GM21381 (cell line): Measurements from ENCODE around the gene ARHGEF19.

Experiments
- ATAC-seq: cut with Tn5 transposase; IDR thresholded peaks from one replicate; pipeline ENCODE4 v1.9.1; 2021; ENCODE audit warnings: mild to moderate bottlenecking, moderate library complexity; ENCODE audit not compliant: unreplicated experiment

ARHGEF19 gene

DNA sequence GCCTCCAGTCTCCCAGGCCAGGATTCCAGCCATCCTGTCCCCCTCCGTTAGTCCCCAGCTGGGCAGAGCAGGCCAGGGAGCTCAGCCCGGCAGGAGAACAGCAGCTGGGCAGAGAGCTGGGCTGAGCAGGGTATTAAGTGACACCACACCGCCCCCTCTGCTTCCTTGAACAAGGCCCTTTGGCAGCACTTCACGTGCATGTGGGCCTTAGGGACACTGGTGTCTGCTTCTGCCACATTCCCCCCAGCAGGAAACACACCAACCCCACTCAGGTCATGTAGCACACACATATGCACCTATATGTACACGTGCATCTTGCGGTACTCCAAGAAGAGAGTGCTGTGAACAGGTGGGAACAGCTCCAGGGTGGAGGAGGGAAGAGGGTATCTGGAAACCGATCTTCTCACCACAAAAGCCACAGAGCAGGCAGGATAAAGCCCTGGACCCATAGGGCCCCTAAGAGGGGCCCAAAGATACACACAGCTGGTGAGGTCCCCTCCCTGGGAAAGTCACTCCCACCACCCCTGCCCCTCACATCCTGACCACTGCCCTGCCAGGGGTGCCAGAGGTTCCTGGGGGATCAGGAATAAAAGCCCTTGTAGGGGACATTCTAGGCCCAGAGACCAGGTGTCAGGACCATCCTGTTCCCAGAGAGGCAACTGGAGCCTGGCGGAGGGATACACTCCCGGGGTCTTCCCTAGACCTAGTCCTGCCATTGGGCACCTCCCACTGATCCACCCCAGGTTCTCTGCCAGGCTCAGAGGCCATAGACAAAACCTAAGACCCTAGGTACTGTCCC is 61.1 kb downstream of the ARHGEF19 start:
- no peak for ATAC-seq

DNA sequence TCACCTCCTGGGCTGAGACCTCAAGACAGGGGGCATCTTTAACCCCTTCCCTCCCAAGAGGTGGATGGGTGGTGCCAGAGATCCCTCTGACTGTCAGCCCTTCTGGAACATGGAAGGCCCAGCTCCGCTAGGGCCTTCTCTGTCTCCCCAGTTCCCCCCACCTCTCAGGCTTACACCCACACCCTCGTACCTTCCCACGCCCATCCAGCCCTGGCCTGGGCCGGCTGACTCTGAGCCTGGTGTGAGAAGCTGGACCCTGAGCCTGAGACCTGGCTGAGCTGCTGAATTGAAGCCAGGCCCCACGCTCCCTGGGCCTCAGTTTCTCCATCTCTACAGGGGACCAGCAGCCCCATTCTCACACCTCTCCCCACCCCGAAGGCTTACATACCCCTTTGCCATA is 61.9 kb downstream of the ARHGEF19 start:
- ATAC-seq: no peak

DNA sequence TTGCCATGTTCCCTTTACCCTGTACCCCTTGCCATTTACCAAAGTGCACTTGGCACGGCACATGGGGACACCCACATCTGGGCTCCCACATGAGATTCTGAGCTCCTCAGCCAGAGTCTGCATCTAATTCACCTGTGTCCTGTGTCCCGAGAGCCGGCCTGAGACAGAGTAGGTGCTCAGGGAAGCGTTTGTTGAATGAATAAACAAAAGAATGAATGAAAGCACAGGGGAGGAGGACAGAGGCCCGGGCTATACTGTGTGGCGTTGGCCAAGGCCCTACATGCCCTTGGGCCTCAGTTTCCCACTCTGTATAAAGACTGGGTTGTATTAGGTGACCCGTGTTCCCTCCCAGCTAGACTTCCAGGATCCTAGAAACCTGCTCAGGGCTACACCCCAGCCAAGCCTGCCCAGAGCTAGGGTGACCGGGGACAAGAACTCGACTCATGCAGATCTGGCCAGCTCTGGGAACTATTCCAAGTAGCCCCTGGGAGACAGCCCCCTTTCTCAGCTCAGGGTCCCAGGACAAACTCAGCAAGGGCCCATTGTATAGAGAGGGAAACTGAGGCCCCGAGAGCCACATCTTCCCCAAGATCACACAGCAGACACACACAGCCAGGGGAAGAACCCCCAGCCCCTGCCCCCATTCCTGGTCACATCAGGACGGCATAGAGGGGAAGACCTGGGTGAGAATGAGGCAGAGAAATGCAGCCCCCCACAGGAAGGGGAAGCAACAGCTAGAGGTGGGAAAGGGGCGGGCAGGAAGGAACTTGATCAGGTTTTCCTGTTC is 62.6 kb downstream of the ARHGEF19 start:
- ATAC-seq: no peak

DNA sequence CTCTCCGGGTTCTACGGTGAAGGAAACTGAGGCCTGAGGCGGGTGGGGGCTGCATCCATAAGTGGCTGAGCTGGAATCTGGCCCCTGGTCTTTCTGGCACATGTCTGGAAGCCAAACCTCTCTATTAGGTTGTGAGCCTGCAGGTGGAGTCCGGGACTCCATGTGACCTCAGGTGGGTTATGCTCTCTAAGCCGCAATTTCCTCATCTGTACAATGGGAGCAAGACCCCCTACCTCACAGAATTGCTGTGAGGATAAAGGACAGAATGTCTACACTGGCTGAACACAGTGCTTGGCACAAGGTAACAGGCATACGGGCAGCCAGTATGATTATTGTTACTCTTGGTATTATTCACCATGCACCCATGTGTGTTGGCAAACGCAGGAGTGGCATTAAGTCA is 63.3 kb downstream of the ARHGEF19 start:
- ATAC-seq: no peak

DNA sequence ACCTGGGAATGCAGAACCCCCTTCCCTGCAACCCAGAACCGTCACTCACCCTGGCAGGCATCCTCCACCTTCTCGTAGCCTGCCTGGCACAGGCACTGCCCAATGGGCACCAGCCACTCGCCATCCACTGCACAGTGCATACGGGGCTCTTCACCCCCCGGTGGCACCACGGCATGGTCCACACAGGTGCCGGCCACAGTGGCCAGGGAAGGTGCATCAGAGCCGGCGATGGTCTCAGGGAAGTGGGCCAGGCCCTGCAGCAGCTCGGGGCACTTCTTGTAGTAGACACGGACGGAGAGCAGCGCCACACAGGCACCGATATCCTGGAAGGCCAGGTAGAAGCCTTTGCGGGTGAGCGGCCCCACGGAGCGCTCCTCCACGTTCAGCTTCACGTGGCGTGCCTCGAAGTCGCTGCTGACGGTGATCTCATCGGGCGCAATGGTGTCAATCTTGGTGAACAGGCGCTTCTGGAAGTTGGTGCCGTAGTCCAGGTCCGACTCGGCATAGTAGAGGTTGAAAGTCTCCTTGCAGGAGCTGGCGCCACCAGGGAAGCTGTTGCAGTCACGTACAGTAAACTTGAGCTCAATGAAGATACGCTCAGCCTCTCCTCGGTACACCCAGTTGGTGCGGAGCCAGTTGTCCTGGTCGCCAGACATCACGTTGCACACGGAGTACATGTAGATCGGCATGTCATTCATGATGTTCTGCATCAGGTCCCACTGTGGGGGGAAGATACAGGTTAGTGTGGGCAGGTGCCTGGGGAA is 63.9 kb downstream of the ARHGEF19 start:
- ATAC-seq: no peak
